ENCODE results near the gene CTXND1. TPM values are rescaled to one million over a fixed set of nuclear protein-coding genes. Genes with fewer than 3 reads are reported as not detected.
"Not testable (repeated sequence)": the region's sequence is repeated elsewhere in the genome, so short reads cannot be mapped to it uniquely, and the experiment has no call there.

Gene CTXND1
- polyA plus RNA-seq, 3 donors = not detected

DNA sequence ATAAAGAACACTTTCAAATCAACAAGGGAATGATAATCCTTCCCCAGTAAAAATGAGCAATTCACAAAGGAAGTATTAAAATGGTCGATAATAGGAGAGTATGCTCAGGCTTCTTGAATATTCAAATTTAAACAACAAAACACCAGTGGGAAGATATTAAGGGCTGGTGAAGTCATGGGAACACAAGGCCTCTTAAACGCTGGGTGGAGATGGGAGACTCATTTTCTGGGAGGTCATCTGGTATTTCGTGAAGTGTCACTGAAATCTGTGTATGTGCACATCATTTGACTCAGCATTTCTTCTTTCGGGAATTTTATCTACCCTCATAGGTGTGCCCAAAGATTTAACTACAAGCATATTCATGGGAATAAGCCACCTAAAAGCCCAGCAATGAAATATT lies 40.1 kb upstream of the CTXND1 start:
- intact Hi-C loops (cut with micrococcal nuclease) = no loop called here
- Mint-ChIP-seq H3K4me1 (no peaks in the 10 kb centered on the region), H3K27ac (no peak overlapping the region), H3K36me3 (no peaks in the 10 kb centered on the region), H3K9me3 (peaks cover 0 to 9% (median 4%) of the 10 kb centered on the region in 7 donors), H3K4me3 (no peak overlapping the region), H3K27me3 (ENCODE audit: low read depth in 3 of 3) (peaks cover 6 to 32% (median 17%) of the 10 kb centered on the region in 3 donors)
- no peak for DNase-seq
- no peaks in the 10 kb centered on the region for H3K36me3 ChIP-seq (replicated peaks in 1 of 2; ENCODE audit: control insufficient read depth in 1 of 2, insufficient read depth in 2 of 2, low read length in 2 of 2)
- no peak for TF ChIP-seq CTCF (IDR thresholded peaks at IDR 0.05)
- H3K27me3 ChIP-seq (ENCODE audit: control insufficient read depth in 2 of 2, insufficient read depth in 2 of 2, low read length in 2 of 2) = peaks cover 0 to 5% of the 10 kb centered on the region in 2 donors
- no peaks in the 10 kb centered on the region for H4K20me1 ChIP-seq (ENCODE audit: insufficient read depth, low read length)
- no peaks in the 10 kb centered on the region for H3K79me2 ChIP-seq (ENCODE audit: insufficient read depth, low read length)
- H3K27ac ChIP-seq (ENCODE audit: low read depth in 1 of 2, low read length in 2 of 2) = no peak overlapping the region
- no CpG with 5 or more reads among the region's 4 CpGs for WGBS (ENCODE audit: insufficient coverage)
- no peaks in the 10 kb centered on the region for H3K9me3 ChIP-seq (replicated peaks in 1 of 2; ENCODE audit: control insufficient read depth in 1 of 2, insufficient read depth in 1 of 2, low read length in 2 of 2)
- no peak overlapping the region for H3K9ac ChIP-seq (ENCODE audit: insufficient read depth, low read length, poor library complexity, severe bottlenecking)
- no peak overlapping the region for H3K4me3 ChIP-seq (replicated peaks in 1 of 3; ENCODE audit: low read depth in 2 of 3, low read length in 3 of 3)
- no peak overlapping the region for H2AFZ ChIP-seq (ENCODE audit: insufficient read depth, low read depth, low read length, poor library complexity, severe bottlenecking)
- no peak overlapping the region for H3K4me2 ChIP-seq (replicated peaks; ENCODE audit: extremely low read depth, low read length, poor library complexity, severe bottlenecking)
- H3K4me1 ChIP-seq (ENCODE audit: control insufficient read depth in 1 of 2, insufficient read depth in 2 of 2, low read length in 2 of 2) = no peaks in the 10 kb centered on the region

- peaks cover 6 to 31% (median 18%) of the 10 kb centered on the region in 3 donors for H3K27me3 Mint-ChIP-seq (ENCODE audit: low read depth in 3 of 3)
- H3K27ac ChIP-seq (ENCODE audit: low read depth in 1 of 2, low read length in 2 of 2); intact Hi-C loops (cut with micrococcal nuclease); H4K20me1 ChIP-seq (ENCODE audit: insufficient read depth, low read length); H3K36me3 Mint-ChIP-seq; H3K4me3 Mint-ChIP-seq; H3K9ac ChIP-seq (ENCODE audit: insufficient read depth, low read length, poor library complexity, severe bottlenecking); H3K27me3 ChIP-seq (ENCODE audit: control insufficient read depth in 2 of 2, insufficient read depth in 2 of 2, low read length in 2 of 2); H3K4me3 ChIP-seq (replicated peaks in 1 of 3; ENCODE audit: low read depth in 2 of 3, low read length in 3 of 3); H2AFZ ChIP-seq (ENCODE audit: insufficient read depth, low read depth, low read length, poor library complexity, severe bottlenecking); DNase-seq; H3K9me3 Mint-ChIP-seq; H3K36me3 ChIP-seq (replicated peaks in 1 of 2; ENCODE audit: control insufficient read depth in 1 of 2, insufficient read depth in 2 of 2, low read length in 2 of 2); H3K9me3 ChIP-seq (replicated peaks in 1 of 2; ENCODE audit: control insufficient read depth in 1 of 2, insufficient read depth in 1 of 2, low read length in 2 of 2); H3K79me2 ChIP-seq (ENCODE audit: insufficient read depth, low read length); H3K27ac Mint-ChIP-seq; H3K4me1 Mint-ChIP-seq; H3K4me1 ChIP-seq (ENCODE audit: control insufficient read depth in 1 of 2, insufficient read depth in 2 of 2, low read length in 2 of 2); H3K4me2 ChIP-seq (replicated peaks; ENCODE audit: extremely low read depth, low read length, poor library complexity, severe bottlenecking): not testable (repeated sequence)
- 17% methylated on average over 2 of the region's 5 CpGs for WGBS (ENCODE audit: insufficient coverage)
Measured at GRCh38 chr15:80290891-80291290, 38.9 kb upstream of the CTXND1 start.
